Thoracic aorta (tissue), 2 donors: ENCODE measurements around the gene DGUOK. TPM values are rescaled to one million over a fixed set of nuclear protein-coding genes. Genes with fewer than 3 reads are reported as not detected.

Experiments used
- ATAC-seq: fragments of 150-250 bp; one replicate; pipeline ENCODE4 v1.8.0; 2017; ENCODE audit warnings: low read depth; ENCODE audit not compliant: insufficient number of reproducible peaks, low FRiP score
- DNase-seq: peaks from one replicate; pipeline ENCODE4 v3.0.0-alpha.2; 2020; ENCODE audit warnings: low spot score
- H3K27ac ChIP-seq, 2 donors: fragments of 200-600 bp; sonication (generic); 1 replicate in 1 of 2; 2 replicates in 1 of 2; pipeline ENCODE4 v1.5.1; 2016; ENCODE audit warnings: mild to moderate bottlenecking in 2 of 2, moderate library complexity in 2 of 2
- H3K27me3 ChIP-seq: fragments of 200-600 bp; sonication (generic); replicated peaks from 2 replicates; pipeline ENCODE4 v1.6.0; 2016; ENCODE audit warnings: mild to moderate bottlenecking; ENCODE audit not compliant: insufficient read depth
- H3K36me3 ChIP-seq: fragments of 200-600 bp; sonication (generic); one replicate; pipeline ENCODE4 v1.5.1; 2016
- H3K4me1 ChIP-seq, 2 donors: fragments of 200-600 bp; sonication (generic); 1 replicate in 1 of 2; 2 replicates in 1 of 2; pipeline versions ENCODE4 v1.5.1 to v1.6.0; 2016; ENCODE audit warnings: low read depth in 2 of 2, mild to moderate bottlenecking in 1 of 2; ENCODE audit not compliant: control insufficient read depth in 1 of 2
- H3K4me3 ChIP-seq: fragments of 200-600 bp; sonication (generic); 2 replicates; pipeline ENCODE4 v1.5.1; 2016; ENCODE audit warnings: mild to moderate bottlenecking
- H3K9me3 ChIP-seq: fragments of 200-600 bp; sonication (generic); 2 replicates; pipeline ENCODE4 v1.5.1; 2016
- total RNA-seq, 2 donors: library from RNA; depleted of rRNA; stranded (reverse); fragments of >200 nt; gene quantifications; one replicate each; pipeline versions ENCODE4 v1.1.0 to v1.2.3, GENCODE V29; 2016
- TF ChIP-seq, protein P1 (sequence below): fragments of 200-600 bp; sonication (generic); IDR thresholded peaks from one replicate; pipeline ENCODE4 v1.5.1; 2019; ENCODE audit warnings: antibody characterized with exemption

Gene DGUOK
- total RNA-seq, 2 donors from 2014 or later, result 20.8 to 36.2 TPM

DNA sequence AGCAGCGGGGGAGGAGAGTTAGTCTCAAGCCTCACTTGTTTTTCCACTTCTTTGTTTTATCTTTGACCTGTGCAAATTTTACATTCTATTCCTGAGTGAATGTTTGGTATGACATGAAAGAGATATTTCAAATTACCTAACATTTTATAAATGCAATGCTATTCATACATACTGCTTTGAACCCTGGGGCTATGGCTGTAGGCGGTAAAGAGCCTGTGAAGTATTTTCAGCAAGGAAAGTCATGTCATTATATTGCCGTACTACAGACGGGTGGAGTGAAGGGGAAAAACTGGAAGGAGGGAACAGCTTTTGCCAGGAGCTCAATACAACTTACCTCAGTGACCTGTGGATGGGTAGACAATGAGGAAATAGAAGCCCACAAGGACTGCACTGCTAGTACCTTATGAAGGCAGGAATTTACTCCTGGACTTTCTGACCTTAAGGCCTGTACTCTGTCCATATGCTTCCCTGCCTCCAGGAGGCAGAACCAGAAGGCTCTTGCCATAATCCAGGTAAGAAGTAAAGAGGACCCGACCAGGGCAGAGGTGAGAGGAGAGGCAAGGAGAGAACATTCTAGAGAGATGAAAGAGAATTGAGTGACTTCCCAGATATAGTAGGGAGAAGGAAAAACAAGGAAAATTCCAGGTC is 29.7 kb downstream of the DGUOK start:
- ATAC-seq, result no peak
- Histone ChIP-seq H3K27ac (no peak overlapping the region), H3K27me3 (no peaks in the 10 kb centered on the region), H3K4me3 (no peak overlapping the region), H3K36me3 (peaks cover 58% of the 10 kb centered on the region), H3K4me1 (peaks cover 0 to 5% of the 10 kb centered on the region in 2 donors), H3K9me3 (no peaks in the 10 kb centered on the region)
- TF ChIP-seq, protein P1, sequence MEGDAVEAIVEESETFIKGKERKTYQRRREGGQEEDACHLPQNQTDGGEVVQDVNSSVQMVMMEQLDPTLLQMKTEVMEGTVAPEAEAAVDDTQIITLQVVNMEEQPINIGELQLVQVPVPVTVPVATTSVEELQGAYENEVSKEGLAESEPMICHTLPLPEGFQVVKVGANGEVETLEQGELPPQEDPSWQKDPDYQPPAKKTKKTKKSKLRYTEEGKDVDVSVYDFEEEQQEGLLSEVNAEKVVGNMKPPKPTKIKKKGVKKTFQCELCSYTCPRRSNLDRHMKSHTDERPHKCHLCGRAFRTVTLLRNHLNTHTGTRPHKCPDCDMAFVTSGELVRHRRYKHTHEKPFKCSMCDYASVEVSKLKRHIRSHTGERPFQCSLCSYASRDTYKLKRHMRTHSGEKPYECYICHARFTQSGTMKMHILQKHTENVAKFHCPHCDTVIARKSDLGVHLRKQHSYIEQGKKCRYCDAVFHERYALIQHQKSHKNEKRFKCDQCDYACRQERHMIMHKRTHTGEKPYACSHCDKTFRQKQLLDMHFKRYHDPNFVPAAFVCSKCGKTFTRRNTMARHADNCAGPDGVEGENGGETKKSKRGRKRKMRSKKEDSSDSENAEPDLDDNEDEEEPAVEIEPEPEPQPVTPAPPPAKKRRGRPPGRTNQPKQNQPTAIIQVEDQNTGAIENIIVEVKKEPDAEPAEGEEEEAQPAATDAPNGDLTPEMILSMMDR, result no peak
- DNase-seq, result no peak

- Histone ChIP-seq H3K27ac (no peak overlapping the region), H3K36me3 (peaks cover 30% of the 10 kb centered on the region)
- no peak for ATAC-seq
Measured at GRCh38 chr2:73961274-73961673, 34.6 kb downstream of the DGUOK start.

GRCh38 chr2:73961823-73962615 is 35.3 kb downstream of the DGUOK start:
- H3K4me3 ChIP-seq, result no peak overlapping the region
- H3K4me1 ChIP-seq, result no peaks in the 10 kb centered on the region
- H3K27me3 ChIP-seq, result no peaks in the 10 kb centered on the region
- H3K9me3 ChIP-seq, result no peaks in the 10 kb centered on the region
- DNase-seq (no peak), ATAC-seq (no peak)
- TF ChIP-seq, protein P1, result no peak
- peaks cover 23% of the 10 kb centered on the region for H3K36me3 ChIP-seq
- H3K27ac ChIP-seq, result no peak overlapping the region

More at GRCh38 chr2:73961274-73961673, 34.6 kb downstream of the DGUOK start:
- H3K4me1 ChIP-seq, result no peaks in the 10 kb centered on the region
- no peak for DNase-seq
- H3K27me3 ChIP-seq, result no peaks in the 10 kb centered on the region
- TF ChIP-seq, protein P1, result no peak
- H3K4me3 ChIP-seq, result no peak overlapping the region
- no peaks in the 10 kb centered on the region for H3K9me3 ChIP-seq

DNA sequence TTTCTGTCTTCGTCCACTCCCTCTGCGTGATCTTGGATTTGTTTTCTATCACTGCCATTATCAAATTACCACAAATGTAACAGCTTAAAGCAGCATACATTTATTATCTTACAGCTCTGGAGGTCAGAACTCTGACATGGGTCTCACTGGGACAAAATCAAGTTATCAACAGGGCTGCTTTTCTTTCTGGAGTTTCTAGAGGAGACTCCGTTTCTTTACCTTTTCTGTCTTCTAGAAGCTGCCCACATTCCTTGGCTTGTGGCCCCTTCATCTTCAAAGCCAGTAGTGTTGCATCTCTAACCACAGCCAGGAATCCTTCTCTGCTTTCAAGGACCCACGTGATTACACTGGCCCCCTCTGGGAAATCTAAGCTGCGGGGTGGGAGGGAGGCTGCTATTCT is 36.1 kb downstream of the DGUOK start:
- DNase-seq (no peak), ATAC-seq (no peak)
- Histone ChIP-seq H3K36me3 (peaks cover 22% of the 10 kb centered on the region), H3K4me3 (no peak overlapping the region), H3K4me1 (no peaks in the 10 kb centered on the region), H3K9me3 (no peaks in the 10 kb centered on the region), H3K27ac (no peak overlapping the region), H3K27me3 (no peaks in the 10 kb centered on the region)
- TF ChIP-seq, protein P1, result no peak

- H3K27me3 ChIP-seq, result no peaks in the 10 kb centered on the region
- H3K4me3 ChIP-seq, result no peak overlapping the region
- no peak for ATAC-seq
- TF ChIP-seq, protein P1, result no peak
- no peaks in the 10 kb centered on the region for H3K9me3 ChIP-seq
- DNase-seq, result no peak
- H3K36me3 ChIP-seq, result peaks cover 15% of the 10 kb centered on the region
- H3K4me1 ChIP-seq, result no peaks in the 10 kb centered on the region
- H3K27ac ChIP-seq, result no peak overlapping the region
Measured at GRCh38 chr2:73963385-73964120, 36.9 kb downstream of the DGUOK start.
